Smooth muscle cell (in vitro differentiated cells): ENCODE data around the gene SFMBT2. TPM values are rescaled to one million over a fixed set of nuclear protein-coding genes. Genes with fewer than 3 reads are reported as not detected.
A peak's percentile ranks its signal among the peaks of the same experiment; 100 is the strongest.

ENCODE experiments used
- DNase-seq: peaks from one replicate; lab custom pipeline; 2025; ENCODE audit not compliant: unreplicated experiment; lab: John Stamatoyannopoulos, UW
- H2AFZ ChIP-seq: fragments of 200-600 bp; sonication (generic); 2 replicates; pipeline ENCODE4 v1.6.0; 2016; ENCODE audit warnings: antibody characterized with exemption, low read depth, mild to moderate bottlenecking
- H3F3A ChIP-seq: fragments of 200-600 bp; sonication (generic); 2 replicates; pipeline ENCODE4 v1.6.0; 2017; ENCODE audit warnings: antibody characterized with exemption, low read depth
- H3K27ac ChIP-seq: fragments of 200-600 bp; sonication (generic); 2 replicates; pipeline ENCODE4 v1.5.1; 2016; ENCODE audit warnings: low read depth, mild to moderate bottlenecking
- H3K27me3 ChIP-seq: fragments of 200-600 bp; sonication (generic); 2 replicates; pipeline ENCODE4 v1.6.1; 2016; ENCODE audit warnings: low read depth, mild to moderate bottlenecking
- H3K36me3 ChIP-seq: fragments of 200-600 bp; sonication (generic); 2 replicates; pipeline ENCODE4 v1.5.1; 2016; ENCODE audit warnings: low read depth
- H3K4me1 ChIP-seq: fragments of 200-600 bp; sonication (generic); 2 replicates; pipeline ENCODE4 v1.5.1; 2016; ENCODE audit warnings: low read depth
- H3K4me2 ChIP-seq: fragments of 200-600 bp; sonication (generic); 2 replicates; pipeline ENCODE4 v1.6.0; 2016; ENCODE audit warnings: mild to moderate bottlenecking
- H3K4me3 ChIP-seq: fragments of 200-600 bp; sonication (generic); 2 replicates; pipeline ENCODE4 v1.5.1; 2016; ENCODE audit warnings: mild to moderate bottlenecking
- H3K79me2 ChIP-seq: fragments of 200-600 bp; sonication (generic); 2 replicates; pipeline ENCODE4 v1.6.0; 2016; ENCODE audit warnings: low read depth, mild to moderate bottlenecking
- H3K9ac ChIP-seq: fragments of 200-600 bp; sonication (generic); 2 replicates; pipeline ENCODE4 v1.6.0; 2016; ENCODE audit warnings: low read depth
- H3K9me3 ChIP-seq: fragments of 200-600 bp; sonication (generic); replicated peaks from 2 replicates; pipeline ENCODE4 v1.5.1; 2016; ENCODE audit warnings: low read depth
- H4K20me1 ChIP-seq: fragments of 200-600 bp; sonication (generic); 2 replicates; pipeline ENCODE4 v1.6.0; 2016; ENCODE audit warnings: low read depth
- CTCF ChIP-seq: fragments of 200-600 bp; sonication (generic); IDR thresholded peaks from 2 replicates; pipeline ENCODE4 v1.5.1; 2017; ENCODE audit warnings: borderline replicate concordance, mild to moderate bottlenecking, antibody characterized with exemption; ENCODE audit not compliant: insufficient read depth, poor library complexity, severe bottlenecking
- WGBS: methylation state at CpG from one replicate; pipeline ENCODE4 v1.1.7; 2016; ENCODE audit warnings: low lambda C conversion rate; 5-methylcytosine and 5-hydroxymethylcytosine counted together
- polyA plus RNA-seq: library from polyadenylated mRNA; unstranded; fragments of >200 nt; fragmentation: Nextera tagmentation; extraction: Ambion mirVana; gene quantifications from 2 replicates; pipeline ENCODE4 v1.2.1, GENCODE V29; 2016
- small RNA-seq: library from RNA; depleted of rRNA; stranded (forward); fragments of <200 nt; gene quantifications from one replicate; pipeline ENCODE3, GENCODE V24; 2014
- total RNA-seq: library from RNA; depleted of rRNA; stranded (reverse); fragments of >200 nt; gene quantifications from 2 replicates; pipeline ENCODE4 v1.2.3, GENCODE V29; 2014

The SFMBT2 gene
- total and polyA plus RNA-seq, 2 experiments from 2014 or later: 0.90 to 1.4 TPM

GRCh38 chr10:7111561-7111960 lies 299.3 kb downstream of the SFMBT2 start:
- Histone ChIP-seq H3K36me3 (no peaks in the 10 kb centered on the region), H3K4me1 (no peaks in the 10 kb centered on the region), H3K27me3 (peaks cover 4% of the 10 kb centered on the region), H3K9me3 (no peaks in the 10 kb centered on the region), H3K4me2 (peak overlapping the region; percentile 48), H3K27ac (peak overlapping the region; percentile 53), H3K79me2 (no peaks in the 10 kb centered on the region), H2AFZ (no peak overlapping the region), H3K9ac (no peak overlapping the region), H4K20me1 (no peaks in the 10 kb centered on the region), H3F3A (no peaks in the 10 kb centered on the region), H3K4me3 (no peak overlapping the region)
- WGBS: 55% methylated on average over 3 of the region's 3 CpGs
- no peak for TF ChIP-seq CTCF
- no peak for DNase-seq

GRCh38 chr10:7111089-7111488 lies 299.7 kb downstream of the SFMBT2 start:
- Histone ChIP-seq H4K20me1 (no peaks in the 10 kb centered on the region), H3K4me1 (no peaks in the 10 kb centered on the region), H3K9me3 (no peaks in the 10 kb centered on the region), H3F3A (peaks cover 3% of the 10 kb centered on the region), H3K36me3 (no peaks in the 10 kb centered on the region), H3K27me3 (peaks cover 4% of the 10 kb centered on the region), H3K27ac (peak overlapping the region; percentile 53), H2AFZ (no peak overlapping the region), H3K79me2 (no peaks in the 10 kb centered on the region), H3K9ac (no peak overlapping the region), H3K4me3 (no peak overlapping the region), H3K4me2 (peak overlapping the region; percentile 48)
- no peak for DNase-seq
- 97% methylated on average over 3 of the region's 3 CpGs for WGBS
- TF ChIP-seq CTCF: no peak

Small RNA genes lying within 50 kb of the gene (small RNA-seq; reads per million reads assigned to genes)
- not detected for gene AL590095.2
- not detected for gene COX6CP17
